ENCODE measurements around the gene THTPA. TPM values are rescaled to one million over a fixed set of nuclear protein-coding genes. Genes with fewer than 3 reads are reported as not detected.

Gene THTPA
- total and polyA plus RNA-seq, 2 of the 13 experiments (the other 11 are each of a cell fraction or from before 2014, with no cell fraction given) = 7.4 to 8.7 TPM

GRCh38 chr14:23555882-23556699, at the start of gene THTPA (continued):
- peak; percentile 51; the same call in 1 of the 2 replicates for TF ChIP-seq ZNF20 (CRISPR knock-in tag; IDR thresholded peaks at IDR 0.05)
- peak; percentile 84 for TF ChIP-seq BCL6 (CRISPR knock-in tag; IDR thresholded peaks at IDR 0.05)
- TF ChIP-seq JARID2 (CRISPR knock-in tag; IDR thresholded peaks at IDR 0.05; ENCODE audit: insufficient replicate concordance) = peak; percentile 99
- TF ChIP-seq EEA1 (CRISPR knock-in tag; IDR thresholded peaks at IDR 0.05; ENCODE audit: borderline replicate concordance) = peak; percentile 91; the same call in 1 of the 2 replicates
- peak; percentile 81 for TF ChIP-seq PRDM10 (CRISPR knock-in tag; IDR thresholded peaks at IDR 0.05; ENCODE audit: low read depth)
- peak; percentile 100 for TF ChIP-seq ZNF816 (CRISPR knock-in tag; IDR thresholded peaks at IDR 0.05; ENCODE audit: borderline replicate concordance)
- peak; percentile 77; the same call in 1 of the 2 replicates for TF ChIP-seq ZUFSP (CRISPR knock-in tag; IDR thresholded peaks at IDR 0.05; ENCODE audit: borderline replicate concordance)
- TF ChIP-seq NONO (IDR thresholded peaks at IDR 0.05) = no peak
- TF ChIP-seq NONO (CRISPR knock-in tag; conservative IDR thresholded peaks at IDR 0.05) = peak; percentile 99
- TF ChIP-seq ZNF792 (CRISPR knock-in tag; IDR thresholded peaks at IDR 0.05) = peak; percentile 99
- peak; percentile 75; the same call in 1 of the 2 replicates for TF ChIP-seq ZNF362 (CRISPR knock-in tag; IDR thresholded peaks at IDR 0.05; ENCODE audit: borderline replicate concordance)
- TF ChIP-seq ZNF776 (CRISPR knock-in tag; IDR thresholded peaks at IDR 0.05) = peak; percentile 95
- peak; percentile 94 for TF ChIP-seq GATAD2A (CRISPR knock-in tag; IDR thresholded peaks at IDR 0.05)
- peak; percentile 84 for TF ChIP-seq SUZ12 (IDR thresholded peaks at IDR 0.05; ENCODE audit: low read depth, low read length)
- TF ChIP-seq USF2 (IDR thresholded peaks at IDR 0.05; ENCODE audit: low read depth, low read length) = no peak
- no peak; the same call in 1 of the 2 replicates for TF ChIP-seq USF2 (CRISPR knock-in tag; IDR thresholded peaks at IDR 0.05; ENCODE audit: borderline replicate concordance)
- TF ChIP-seq RBFOX2 (IDR thresholded peaks at IDR 0.05; ENCODE audit: low read depth, low read length) = peak; percentile 100
- peak; percentile 92; the same call in 1 of the 2 replicates for TF ChIP-seq ISX (CRISPR knock-in tag; conservative IDR thresholded peaks at IDR 0.05)
- peak; percentile 97 for TF ChIP-seq CHD2 (IDR thresholded peaks at IDR 0.05; ENCODE audit: low read depth, low read length)
- TF ChIP-seq ZNF331 (CRISPR knock-in tag; IDR thresholded peaks at IDR 0.05) = peak; percentile 96

All from HepG2 (cell line).